Stimulated activated naive B cell treated with anti-CD40 and anti-IgM and Interleukin-4, amounts not matched to agents 10 μg/mL and 1 μg/mL and 100 μg/mL, for 72 hours (primary cell): Measurements from ENCODE around the gene MAP4K2.
A peak's percentile ranks its signal among the peaks of the same experiment; 100 is the strongest.

Experiments
- ATAC-seq, 2 donors: fragments of 150-1000 bp; cut with Tn5 transposase; replicated peaks; 2 replicates each; pipeline ENCODE4 v1.10.0; 2021; ENCODE audit warnings: moderate library complexity in 1 of 2
- DNase-seq: peaks from one replicate; pipeline ENCODE4 v3.0.0; 2021
- H3K27ac Mint-ChIP-seq: one replicate; pipeline ENCODE4 v1.8.0; 2022; ENCODE audit warnings: mild to moderate bottlenecking, mixed read lengths
- H3K27me3 Mint-ChIP-seq, 2 donors: one replicate each; pipeline ENCODE4 v1.8.0; 2022; ENCODE audit warnings: mixed read lengths in 2 of 2
- H3K36me3 Mint-ChIP-seq, 2 donors: one replicate each; pipeline ENCODE4 v1.8.0; 2022; ENCODE audit warnings: mixed read lengths in 2 of 2, mild to moderate bottlenecking in 1 of 2
- H3K4me1 Mint-ChIP-seq, 2 donors: one replicate each; pipeline ENCODE4 v1.8.0; 2022; ENCODE audit warnings: mixed read lengths in 2 of 2, mild to moderate bottlenecking in 1 of 2
- H3K4me3 Mint-ChIP-seq, 2 donors: one replicate each; pipeline ENCODE4 v1.8.0; 2022; ENCODE audit warnings: mild to moderate bottlenecking in 2 of 2, mixed read lengths in 2 of 2, moderate library complexity in 1 of 2
- H3K9me3 Mint-ChIP-seq, 2 donors: one replicate each; pipeline ENCODE4 v1.8.0; 2022; ENCODE audit warnings: mixed read lengths in 2 of 2, mild to moderate bottlenecking in 1 of 2

Gene MAP4K2

GRCh38 chr11:64784813-64785581 is 18.0 kb downstream of the MAP4K2 start:
- Mint-ChIP-seq H3K9me3 (no peaks in the 10 kb centered on the region), H3K4me1 (peaks cover 6 to 21% of the 10 kb centered on the region in 2 donors), H3K27ac (no peak overlapping the region), H3K36me3 (peaks cover 7 to 16% of the 10 kb centered on the region in 2 donors), H3K27me3 (no peaks in the 10 kb centered on the region), H3K4me3 (no peak overlapping the region)
- DNase-seq (no peak), ATAC-seq (no peak)

GRCh38 chr11:64778473-64779298 is 24.3 kb downstream of the MAP4K2 start, which contains the start of gene SF1:
Gene SF1, minus strand, starts transcription at chr11:64778542. Its CDS starts 150 bp downstream, at chr11:64778392.
- H3K4me1 Mint-ChIP-seq, result peaks cover 21 to 62% of the 10 kb centered on the region in 2 donors
- peaks cover 36 to 44% of the 10 kb centered on the region in 2 donors for H3K36me3 Mint-ChIP-seq
- DNase-seq (peak; percentile 100), ATAC-seq (peak; percentile 88 to 89)
- peak within 1 kb of the TSS; percentile 99 for H3K27ac Mint-ChIP-seq
- H3K4me3 Mint-ChIP-seq, result peak within 1 kb of the TSS; percentile 93 to 94
- H3K9me3 Mint-ChIP-seq, result no peaks in the 10 kb centered on the region
- H3K27me3 Mint-ChIP-seq, result no peaks in the 10 kb centered on the region

DNA sequence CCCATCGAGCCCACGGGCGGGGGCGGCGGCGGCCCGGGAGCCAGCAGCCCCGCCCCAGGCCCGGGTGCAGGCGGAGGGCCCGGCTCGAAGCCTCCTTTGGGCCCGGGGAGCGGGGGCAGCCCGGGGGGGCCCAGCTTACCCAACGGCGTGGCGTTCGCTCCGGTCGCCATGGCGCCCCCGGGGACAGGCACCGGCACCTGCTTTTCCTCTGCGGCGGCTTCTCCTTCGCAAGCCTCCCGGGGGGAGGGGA is 24.9 kb downstream of the MAP4K2 start:
- H3K27me3 Mint-ChIP-seq, result no peaks in the 10 kb centered on the region
- peaks cover 24 to 67% of the 10 kb centered on the region in 2 donors for H3K4me1 Mint-ChIP-seq
- H3K9me3 Mint-ChIP-seq, result no peaks in the 10 kb centered on the region
- H3K4me3 Mint-ChIP-seq, result peak overlapping the region; percentile 85 to 93
- H3K36me3 Mint-ChIP-seq, result peaks cover 39 to 48% of the 10 kb centered on the region in 2 donors
- no peak for DNase-seq
- peak in 1 of 2 donors; percentile 4 for ATAC-seq
- H3K27ac Mint-ChIP-seq, result peak overlapping the region; percentile 99

DNA sequence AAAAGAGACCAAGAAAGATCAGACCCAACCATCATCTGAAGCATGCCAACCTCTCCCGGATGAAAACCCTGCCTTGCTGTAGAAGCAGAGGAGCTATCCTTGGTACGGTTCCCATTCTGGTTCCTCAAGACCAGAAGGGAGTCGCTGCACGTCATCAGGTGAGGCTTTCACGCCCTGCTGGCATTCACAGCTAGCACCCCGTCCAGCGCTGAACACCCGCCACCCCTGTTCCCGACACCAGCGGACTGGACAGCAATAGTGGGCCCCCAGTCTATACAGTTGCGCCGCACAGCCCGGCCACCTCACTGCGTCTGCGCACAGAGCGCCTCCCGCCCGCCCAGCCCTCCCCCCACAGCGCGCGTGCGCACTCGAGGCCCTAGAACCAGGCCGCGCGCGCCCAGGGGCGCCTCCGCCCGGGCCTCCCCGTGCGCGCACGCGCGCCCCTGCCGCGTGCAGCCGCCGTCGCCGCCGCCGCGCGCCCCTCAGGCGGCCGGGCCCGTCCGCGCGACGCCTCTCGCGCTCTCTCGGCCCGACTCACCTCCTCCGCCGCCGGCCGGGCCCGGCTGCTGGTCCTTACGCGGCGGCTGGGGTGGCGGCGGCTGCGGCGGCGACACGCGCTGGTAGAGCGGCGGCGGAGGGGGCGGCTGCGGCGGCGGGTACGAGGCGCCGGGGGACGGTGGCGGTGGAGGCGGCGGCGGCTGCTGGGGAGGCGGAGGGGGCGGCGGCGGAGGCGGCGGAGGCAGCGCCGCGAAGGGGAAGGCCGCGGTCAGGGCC is 25.4 kb downstream of the MAP4K2 start:
- peak; percentile 66 for DNase-seq
- Mint-ChIP-seq H3K9me3 (no peaks in the 10 kb centered on the region), H3K4me1 (peaks cover 23 to 69% of the 10 kb centered on the region in 2 donors), H3K27me3 (no peaks in the 10 kb centered on the region), H3K27ac (peak overlapping the region; percentile 92), H3K4me3 (peak overlapping the region; percentile 93 to 94), H3K36me3 (peaks cover 41 to 52% of the 10 kb centered on the region in 2 donors)
- peak; percentile 9 to 24 for ATAC-seq

GRCh38 chr11:64776875-64777274 is 26.1 kb downstream of the MAP4K2 start:
- ATAC-seq (no peak), DNase-seq (no peak)
- Mint-ChIP-seq H3K4me1 (peaks cover 25 to 71% of the 10 kb centered on the region in 2 donors), H3K9me3 (no peaks in the 10 kb centered on the region), H3K27ac (peak overlapping the region; percentile 92), H3K36me3 (peaks cover 45 to 60% of the 10 kb centered on the region in 2 donors), H3K27me3 (no peaks in the 10 kb centered on the region), H3K4me3 (peak overlapping the region; percentile 93 to 94)

GRCh38 chr11:64776425-64776824 is 26.6 kb downstream of the MAP4K2 start:
- no peak for DNase-seq
- peaks cover 29 to 75% of the 10 kb centered on the region in 2 donors for H3K4me1 Mint-ChIP-seq

DNA sequence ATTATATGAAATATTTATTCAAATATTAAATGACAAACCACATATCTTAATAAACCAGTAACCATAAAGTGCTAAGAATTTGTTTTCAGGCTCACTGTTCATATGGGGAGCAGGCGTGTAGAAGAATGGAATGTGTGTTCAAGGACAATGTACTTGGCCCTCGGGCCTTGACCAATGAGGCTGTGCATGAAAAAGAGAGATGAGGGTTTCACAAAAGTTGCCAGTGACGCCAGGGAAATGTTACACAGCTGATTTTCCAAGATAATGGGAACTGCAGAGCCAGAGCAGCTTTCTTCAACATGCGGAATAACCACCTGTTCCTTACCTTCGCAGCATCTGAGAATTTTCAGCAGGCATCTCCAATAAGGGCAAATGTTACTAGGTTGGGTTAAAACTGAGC is 28.9 kb downstream of the MAP4K2 start:
- Mint-ChIP-seq H3K36me3 (peaks cover 64 to 79% of the 10 kb centered on the region in 2 donors), H3K27me3 (no peaks in the 10 kb centered on the region), H3K27ac (no peak overlapping the region), H3K4me3 (peak overlapping the region in 1 of 2 donors; percentile 22), H3K4me1 (peaks cover 37 to 80% of the 10 kb centered on the region in 2 donors), H3K9me3 (no peaks in the 10 kb centered on the region)
- DNase-seq (no peak), ATAC-seq (no peak)

More at GRCh38 chr11:64776425-64776824, 26.6 kb downstream of the MAP4K2 start:
- Mint-ChIP-seq H3K27me3 (no peaks in the 10 kb centered on the region), H3K4me3 (peak overlapping the region; percentile 93 to 94), H3K36me3 (peaks cover 50 to 64% of the 10 kb centered on the region in 2 donors), H3K27ac (peak overlapping the region; percentile 92), H3K9me3 (no peaks in the 10 kb centered on the region)
- no peak for ATAC-seq

- ATAC-seq (peak; percentile 36 to 38), DNase-seq (no peak)
- H3K4me3 Mint-ChIP-seq, result peak overlapping the region; percentile 64 to 77
- H3K27me3 Mint-ChIP-seq, result no peaks in the 10 kb centered on the region
- peaks cover 72 to 93% of the 10 kb centered on the region in 2 donors for H3K36me3 Mint-ChIP-seq
- H3K4me1 Mint-ChIP-seq, result peaks cover 47 to 92% of the 10 kb centered on the region in 2 donors
- H3K27ac Mint-ChIP-seq, result peak overlapping the region; percentile 87
- no peaks in the 10 kb centered on the region for H3K9me3 Mint-ChIP-seq
Observed at GRCh38 chr11:64772303-64773018, 30.6 kb downstream of the MAP4K2 start.

DNA sequence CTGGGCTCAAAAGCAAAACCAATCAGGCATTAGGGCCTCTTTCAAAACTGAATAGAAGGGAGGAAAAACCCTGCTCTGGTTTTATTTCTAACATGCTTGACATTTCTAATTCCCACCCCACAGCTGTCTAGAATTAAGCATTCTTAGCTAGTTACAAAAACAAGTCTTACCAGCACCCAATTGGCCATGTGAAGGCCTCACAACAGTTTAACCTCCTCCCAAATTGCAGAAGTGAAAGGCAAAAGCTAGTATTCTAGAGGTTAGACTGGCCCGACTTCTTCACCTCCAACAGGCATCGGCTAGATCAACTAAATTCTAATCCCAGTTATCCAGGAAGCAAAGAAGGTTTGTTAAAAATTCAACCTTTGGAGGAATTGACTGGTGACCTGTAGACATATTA is 31.2 kb downstream of the MAP4K2 start:
- ATAC-seq, result peak; percentile 91 to 97
- H3K4me3 Mint-ChIP-seq, result peak overlapping the region; percentile 64 to 77
- peaks cover 47 to 92% of the 10 kb centered on the region in 2 donors for H3K4me1 Mint-ChIP-seq
- H3K36me3 Mint-ChIP-seq, result peaks cover 72 to 93% of the 10 kb centered on the region in 2 donors
- no peaks in the 10 kb centered on the region for H3K27me3 Mint-ChIP-seq
- no peak for DNase-seq
- H3K9me3 Mint-ChIP-seq, result no peaks in the 10 kb centered on the region
- H3K27ac Mint-ChIP-seq, result peak overlapping the region; percentile 87

DNA sequence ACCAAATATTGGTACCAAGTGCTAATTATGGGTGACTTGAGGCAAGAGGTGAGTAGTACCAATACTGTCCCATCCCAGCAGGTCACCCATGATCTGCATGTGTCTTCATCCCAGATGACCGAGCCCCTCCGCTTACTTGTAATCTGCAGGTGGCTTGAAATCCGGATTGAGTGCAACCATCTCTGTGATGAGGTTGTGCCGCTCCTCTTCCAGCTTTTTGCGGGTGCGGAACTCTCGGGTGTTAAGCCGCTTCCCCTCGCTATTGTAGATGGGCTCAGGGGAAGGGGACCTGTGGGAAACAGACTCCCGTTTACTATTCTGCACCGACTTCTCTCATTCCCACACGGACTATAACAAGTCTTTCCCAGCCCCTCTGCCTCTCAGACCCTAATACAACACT is 32.9 kb downstream of the MAP4K2 start:
- Mint-ChIP-seq H3K27me3 (no peaks in the 10 kb centered on the region), H3K27ac (peak overlapping the region; percentile 88), H3K4me1 (peaks cover 49 to 92% of the 10 kb centered on the region in 2 donors)

DNA sequence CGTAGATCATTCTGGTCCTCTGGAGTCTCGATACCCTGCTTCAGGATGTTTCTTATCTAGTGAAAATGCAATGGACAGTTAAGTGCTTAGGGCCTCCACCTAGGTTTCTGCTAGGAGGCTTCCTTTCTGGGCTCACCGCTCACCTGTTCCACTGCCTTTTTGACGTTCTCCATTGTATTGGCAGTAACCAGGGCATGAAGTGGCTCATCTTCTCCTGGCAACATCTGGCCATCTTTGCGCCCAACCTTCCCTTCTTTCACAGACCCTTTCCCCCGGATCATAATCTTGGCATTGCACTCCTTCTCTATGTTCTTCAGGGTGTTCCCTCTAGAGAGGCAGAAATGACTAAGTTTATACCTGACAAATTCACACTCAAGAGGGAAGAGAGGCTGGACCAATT is 33.7 kb downstream of the MAP4K2 start:
- no peak for ATAC-seq
- no peak for DNase-seq
- Mint-ChIP-seq H3K9me3 (no peaks in the 10 kb centered on the region), H3K27me3 (no peaks in the 10 kb centered on the region), H3K36me3 (peaks cover 69 to 92% of the 10 kb centered on the region in 2 donors), H3K4me3 (peak overlapping the region in 1 of 2 donors; percentile 12), H3K27ac (peak overlapping the region; percentile 74), H3K4me1 (peaks cover 55 to 93% of the 10 kb centered on the region in 2 donors)

More for the DNA sequence above, 32.9 kb downstream of the MAP4K2 start:
- Mint-ChIP-seq H3K9me3 (no peaks in the 10 kb centered on the region), H3K36me3 (peaks cover 66 to 90% of the 10 kb centered on the region in 2 donors), H3K4me3 (peak overlapping the region in 1 of 2 donors; percentile 36)
- DNase-seq (no peak), ATAC-seq (no peak)

- ATAC-seq (no peak), DNase-seq (no peak)
- no peak overlapping the region for H3K4me3 Mint-ChIP-seq
- no peaks in the 10 kb centered on the region for H3K9me3 Mint-ChIP-seq
- H3K4me1 Mint-ChIP-seq, result peaks cover 58 to 96% of the 10 kb centered on the region in 2 donors
- peak overlapping the region; percentile 82 for H3K27ac Mint-ChIP-seq
- H3K27me3 Mint-ChIP-seq, result no peaks in the 10 kb centered on the region
- peaks cover 67 to 91% of the 10 kb centered on the region in 2 donors for H3K36me3 Mint-ChIP-seq
Observed at GRCh38 chr11:64768300-64768694, 34.7 kb downstream of the MAP4K2 start.
